NCI-H2107 (cell line): ENCODE results near the gene REC8.
"Not testable (repeated sequence)": the region's sequence is repeated elsewhere in the genome, so short reads cannot be mapped to it uniquely, and the experiment has no call there.

Experiments
- DNase-seq: peaks from one replicate; lab custom pipeline; 2025; lab: John Stamatoyannopoulos, UW

REC8 gene

GRCh38 chr14:24204163-24205146 is 32.6 kb downstream of the REC8 start:
- no peak for DNase-seq

GRCh38 chr14:24206260-24207103 is 34.6 kb downstream of the REC8 start:
- no peak for DNase-seq

GRCh38 chr14:24207104-24207551 is 35.2 kb downstream of the REC8 start:
- DNase-seq: no peak

GRCh38 chr14:24207625-24208024 is 35.7 kb downstream of the REC8 start:
- DNase-seq: no peak

GRCh38 chr14:24211311-24211710 is 39.4 kb downstream of the REC8 start:
- no peak for DNase-seq

GRCh38 chr14:24212924-24213865 is 41.3 kb downstream of the REC8 start, which contains the start of gene CHMP4A:
CHMP4A (minus strand) TSS chr14:24213488; CDS start chr14:24213439, 49 bp downstream.
- DNase-seq: peak; percentile 99

- DNase-seq: no peak
These were observed 42.2 kb downstream of the REC8 start for GRCh38 chr14:24213866-24214662.

GRCh38 chr14:24215495-24216344 is 43.8 kb downstream of the REC8 start, which contains the start of gene MDP1:
MDP1 (minus strand) TSS chr14:24216066; CDS start chr14:24215955, 111 bp downstream.
- peak; percentile 89 for DNase-seq

GRCh38 chr14:24216345-24216699 is 44.4 kb downstream of the REC8 start:
- DNase-seq: no peak

- DNase-seq: not testable (repeated sequence)
These were observed 45.0 kb downstream of the REC8 start for GRCh38 chr14:24216876-24217275.

- DNase-seq: no peak
These were observed 47.2 kb downstream of the REC8 start for GRCh38 chr14:24219080-24219479.

- DNase-seq: no peak
These were observed 47.6 kb downstream of the REC8 start for GRCh38 chr14:24219521-24219920.

- not testable (repeated sequence) for DNase-seq
These were observed 51.1 kb downstream of the REC8 start for GRCh38 chr14:24222987-24223386.

- DNase-seq: no peak
These were observed 52.8 kb downstream of the REC8 start for GRCh38 chr14:24224618-24225071.

GRCh38 chr14:24226473-24226872 is 54.6 kb downstream of the REC8 start:
- no peak for DNase-seq

GRCh38 chr14:24228902-24229301 is 57.0 kb downstream of the REC8 start:
- DNase-seq: no peak
